GM12892 (cell line): ENCODE data around the gene MRPL4. TPM values are rescaled to one million over a fixed set of nuclear protein-coding genes. Genes with fewer than 3 reads are reported as not detected.
A peak's percentile ranks its signal among the peaks of the same experiment; 100 is the strongest.

Experiments used
- DNase-seq: peaks from one replicate; pipeline ENCODE4 v3.0.0; 2011; ENCODE audit not compliant: insufficient read length
- FAIRE-seq: peaks from 2 replicates; lab custom pipeline; 2011; peaks lifted over from hg19 to GRCh38; lab: Jason Lieb, UNC
- POLR2A ChIP-seq: IDR thresholded peaks from 2 replicates; pipeline ENCODE4 v1.6.1; 2011; ENCODE audit warnings: low read depth, low read length, control low read depth
- POLR2AphosphoS5 ChIP-seq: IDR thresholded peaks from 2 replicates; pipeline ENCODE4 v1.6.1; 2011; ENCODE audit warnings: low read depth, low read length, control low read depth
- TAF1 ChIP-seq: IDR thresholded peaks from 2 replicates; pipeline ENCODE4 v1.6.1; 2011; ENCODE audit warnings: low read depth, mild to moderate bottlenecking, control low read depth, low read length, borderline replicate concordance
- polyA plus RNA-seq: library from polyadenylated mRNA; unstranded; fragments of >200 nt; gene quantifications from one replicate; pipeline ENCODE4 v1.2.1, GENCODE V29; 2012; ENCODE audit warnings: missing spikeins, inconsistent platforms; ENCODE audit not compliant: missing spikeins

Gene MRPL4
- 49.2 TPM for polyA plus RNA-seq

GRCh38 chr19:10251792-10252694 is at the start of gene MRPL4:
Gene MRPL4 (plus strand): TSS chr19:10252214. CDS start chr19:10252254, 40 bp downstream.
- FAIRE-seq (peak; percentile 98), DNase-seq (peak; percentile 91)
- TF ChIP-seq POLR2AphosphoS5 (peak; percentile 76), POLR2A (peak; percentile 86), TAF1 (peak; percentile 54; the same call in 1 of the 2 replicates)

- FAIRE-seq (no peak), DNase-seq (no peak)
- TF ChIP-seq TAF1: no peak
- TF ChIP-seq POLR2A: no peak
- TF ChIP-seq POLR2AphosphoS5: no peak
These were observed 48.3 kb upstream of the MRPL4 start for GRCh38 chr19:10203686-10204085.

GRCh38 chr19:10205636-10206035 is 46.4 kb upstream of the MRPL4 start:
- FAIRE-seq (no peak), DNase-seq (no peak)
- TF ChIP-seq POLR2AphosphoS5: no peak
- no peak for TF ChIP-seq TAF1
- no peak for TF ChIP-seq POLR2A

- FAIRE-seq (no peak), DNase-seq (no peak)
- TF ChIP-seq POLR2AphosphoS5 (no peak), TAF1 (no peak), POLR2A (no peak)
These were observed 45.7 kb upstream of the MRPL4 start for GRCh38 chr19:10206226-10206885.

GRCh38 chr19:10207026-10207425 is 45.0 kb upstream of the MRPL4 start:
- DNase-seq (no peak), FAIRE-seq (no peak)
- no peak for TF ChIP-seq POLR2AphosphoS5
- no peak for TF ChIP-seq POLR2A
- no peak for TF ChIP-seq TAF1

- FAIRE-seq (no peak), DNase-seq (no peak)
- TF ChIP-seq POLR2AphosphoS5: no peak
- no peak for TF ChIP-seq POLR2A
These were observed 42.7 kb upstream of the MRPL4 start for GRCh38 chr19:10209315-10209714.

- no peak for TF ChIP-seq POLR2AphosphoS5
- TF ChIP-seq TAF1: no peak
- TF ChIP-seq POLR2A: no peak
- no peak for DNase-seq
- FAIRE-seq: no peak
These were observed 41.0 kb upstream of the MRPL4 start for GRCh38 chr19:10211061-10211460.

- no peak for TF ChIP-seq POLR2AphosphoS5
- no peak for TF ChIP-seq TAF1
- no peak for TF ChIP-seq POLR2A
- FAIRE-seq (no peak), DNase-seq (no peak)
These were observed 40.3 kb upstream of the MRPL4 start for GRCh38 chr19:10211691-10212090.

- DNase-seq: no peak
- no peak for TF ChIP-seq TAF1
- no peak for TF ChIP-seq POLR2AphosphoS5
- TF ChIP-seq POLR2A: no peak
- no peak for FAIRE-seq
These were observed 37.2 kb upstream of the MRPL4 start for GRCh38 chr19:10214784-10215183.

- TF ChIP-seq POLR2AphosphoS5: no peak
- TF ChIP-seq POLR2A: no peak
- no peak for TF ChIP-seq TAF1
- DNase-seq: no peak
- no peak for FAIRE-seq
These were observed 34.9 kb upstream of the MRPL4 start for GRCh38 chr19:10217085-10217484.

GRCh38 chr19:10219678-10220077 is 32.3 kb upstream of the MRPL4 start:
- peak; percentile 48 for DNase-seq
- TF ChIP-seq TAF1: 0 out of 2 replicates have a peak, but pooled peaks have one; percentile 30
- TF ChIP-seq POLR2AphosphoS5: no peak
- FAIRE-seq: peak; percentile 94

GRCh38 chr19:10220695-10221094 is 31.3 kb upstream of the MRPL4 start:
- TF ChIP-seq TAF1: no peak
- TF ChIP-seq POLR2AphosphoS5: no peak
- no peak for TF ChIP-seq POLR2A
- FAIRE-seq (no peak), DNase-seq (no peak)
